ENCODE results near the gene PDE7B. TPM values are rescaled to one million over a fixed set of nuclear protein-coding genes. Genes with fewer than 3 reads are reported as not detected.

Gene PDE7B
- polyA plus RNA-seq, 1 of the 3 experiments (the other 2 are of a cell fraction): 1.9 TPM

GRCh38 chr6:136114661-136115060 lies 263.2 kb downstream of the PDE7B start:
- Histone ChIP-seq H3K9me2 (no peaks in the 10 kb centered on the region), H3K9me3 (no peaks in the 10 kb centered on the region), H3K27me3 (ENCODE audit: insufficient read depth) (no peaks in the 10 kb centered on the region), H3K4me2 (no peak overlapping the region), H3F3A (replicated peaks; ENCODE audit: insufficient read depth) (no peaks in the 10 kb centered on the region), H3K36me3 (replicated peaks in 1 of 2; ENCODE audit: control insufficient read depth in 1 of 2, insufficient read depth in 2 of 2, low read length in 1 of 2) (no peaks in the 10 kb centered on the region), H3K4me3 (ENCODE audit: low read depth in 2 of 2, low read length in 1 of 2) (no peak overlapping the region), H3K79me2 (ENCODE audit: insufficient read depth) (peaks cover 3% of the 10 kb centered on the region; the same call in 1 of the 2 replicates), H4K20me1 (ENCODE audit: insufficient read depth) (no peaks in the 10 kb centered on the region), H3K9ac (no peak overlapping the region), H3K4me1 (ENCODE audit: control insufficient read depth in 1 of 2, insufficient read depth in 2 of 2, low read depth in 1 of 2, low read length in 1 of 2) (peaks cover 4 to 51% of the 10 kb centered on the region in 2 experiments; a peak in 3 of 4 replicates), H3K27ac (ENCODE audit: low read depth in 2 of 2, low read length in 1 of 2) (peak overlapping the region; percentile 65 to 100; a peak in 3 of 4 replicates), H2AFZ (ENCODE audit: low read depth) (no peak overlapping the region; the same call in 1 of the 2 replicates)
- DNase-seq: no peak
- WGBS (ENCODE audit: low lambda C conversion rate): 96% methylated on average over 7 of the region's 7 CpGs
- ChIA-PET POLR2A (interaction anchor here (1.4 to 2.3 kb wide), 2 partner anchors 11 to 14 kb away, joined by 4 to 30 read pairs; no protein-coding TSS in a partner anchor), CTCF (interaction anchor here (0.9 to 2.8 kb wide), 4 partner anchors 9 to 112 kb away, joined by 3 to 17 read pairs (median 6); no protein-coding TSS in a partner anchor)
- TF ChIP-seq RFX5 (IDR thresholded peaks at IDR 0.05; ENCODE audit: low read length) (no peak), NFIC (IDR thresholded peaks at IDR 0.05; ENCODE audit: borderline replicate concordance) (no peak), USF1 (IDR thresholded peaks at IDR 0.05; ENCODE audit: borderline replicate concordance, low read depth) (no peak), ELF1 (IDR thresholded peaks at IDR 0.05) (no peak), EP300 (IDR thresholded peaks at IDR 0.05; ENCODE audit: borderline replicate concordance in 1 of 2, low read depth in 1 of 2, low read length in 1 of 2) (no peak), JUND (IDR thresholded peaks at IDR 0.05) (no peak), RXRA (IDR thresholded peaks at IDR 0.05; ENCODE audit: borderline replicate concordance, low read depth) (no peak), FOXM1 (IDR thresholded peaks at IDR 0.05; ENCODE audit: low read depth) (no peak), MAX (IDR thresholded peaks at IDR 0.05; ENCODE audit: low read depth) (no peak), YY1 (IDR thresholded peaks at IDR 0.05; ENCODE audit: low read depth) (no peak), SMC3 (IDR thresholded peaks at IDR 0.05; ENCODE audit: low read depth, low read length) (no peak), GABPA (IDR thresholded peaks at IDR 0.05; ENCODE audit: low read depth) (no peak), TAF1 (IDR thresholded peaks at IDR 0.05; ENCODE audit: borderline replicate concordance, low read depth, low read length) (no peak)

- Histone ChIP-seq H2AFZ (ENCODE audit: low read depth) (no peak overlapping the region), H4K20me1 (ENCODE audit: insufficient read depth) (no peaks in the 10 kb centered on the region), H3F3A (replicated peaks; ENCODE audit: insufficient read depth) (no peaks in the 10 kb centered on the region), H3K79me2 (ENCODE audit: insufficient read depth) (peaks cover 3% of the 10 kb centered on the region; the same call in 1 of the 2 replicates), H3K4me1 (ENCODE audit: control insufficient read depth in 1 of 2, insufficient read depth in 2 of 2, low read depth in 1 of 2, low read length in 1 of 2) (peaks cover 4 to 44% of the 10 kb centered on the region in 2 experiments; a peak in 3 of 4 replicates), H3K9me2 (no peaks in the 10 kb centered on the region), H3K4me3 (ENCODE audit: low read depth in 2 of 2, low read length in 1 of 2) (no peak overlapping the region), H3K4me2 (no peak overlapping the region), H3K27ac (ENCODE audit: low read depth in 2 of 2, low read length in 1 of 2) (peak overlapping the region in 1 of 2 experiments; percentile 100; a peak in 1 of 4 replicates), H3K27me3 (ENCODE audit: insufficient read depth) (no peaks in the 10 kb centered on the region), H3K36me3 (replicated peaks in 1 of 2; ENCODE audit: control insufficient read depth in 1 of 2, insufficient read depth in 2 of 2, low read length in 1 of 2) (no peaks in the 10 kb centered on the region), H3K9ac (no peak overlapping the region), H3K9me3 (no peaks in the 10 kb centered on the region)
- POLR2A ChIA-PET: no interaction called here
- WGBS (ENCODE audit: low lambda C conversion rate): 100% methylated on average over 1 of the region's 1 CpG
- no peak for DNase-seq
- CTCF ChIA-PET: no interaction called here
- TF ChIP-seq MXI1 (IDR thresholded peaks at IDR 0.05; ENCODE audit: low read depth, low read length): no peak
- TF ChIP-seq FOXM1 (IDR thresholded peaks at IDR 0.05; ENCODE audit: low read depth): no peak
- TF ChIP-seq CTCF (IDR thresholded peaks at IDR 0.05): no peak
- TF ChIP-seq CHD2 (IDR thresholded peaks at IDR 0.05; ENCODE audit: low read length, partially characterized antibody): no peak
- TF ChIP-seq MAX (IDR thresholded peaks at IDR 0.05; ENCODE audit: low read depth): no peak
- TF ChIP-seq YY1 (IDR thresholded peaks at IDR 0.05; ENCODE audit: low read depth): no peak
- no peak for TF ChIP-seq RCOR1 (IDR thresholded peaks at IDR 0.05; ENCODE audit: low read length)
- no peak for TF ChIP-seq IRF3 (IDR thresholded peaks at IDR 0.05; ENCODE audit: low read depth, low read length)
Observed at GRCh38 chr6:136115941-136116340, 264.4 kb downstream of the PDE7B start.

Data from SK-N-SH (cell line).